ENCODE measurements around the gene PLEKHA5. TPM values are rescaled to one million over a fixed set of nuclear protein-coding genes. Genes with fewer than 3 reads are reported as not detected.

The PLEKHA5 gene
- polyA plus RNA-seq, 3 donors: 97.4 to 117 (median 98.7) TPM

DNA sequence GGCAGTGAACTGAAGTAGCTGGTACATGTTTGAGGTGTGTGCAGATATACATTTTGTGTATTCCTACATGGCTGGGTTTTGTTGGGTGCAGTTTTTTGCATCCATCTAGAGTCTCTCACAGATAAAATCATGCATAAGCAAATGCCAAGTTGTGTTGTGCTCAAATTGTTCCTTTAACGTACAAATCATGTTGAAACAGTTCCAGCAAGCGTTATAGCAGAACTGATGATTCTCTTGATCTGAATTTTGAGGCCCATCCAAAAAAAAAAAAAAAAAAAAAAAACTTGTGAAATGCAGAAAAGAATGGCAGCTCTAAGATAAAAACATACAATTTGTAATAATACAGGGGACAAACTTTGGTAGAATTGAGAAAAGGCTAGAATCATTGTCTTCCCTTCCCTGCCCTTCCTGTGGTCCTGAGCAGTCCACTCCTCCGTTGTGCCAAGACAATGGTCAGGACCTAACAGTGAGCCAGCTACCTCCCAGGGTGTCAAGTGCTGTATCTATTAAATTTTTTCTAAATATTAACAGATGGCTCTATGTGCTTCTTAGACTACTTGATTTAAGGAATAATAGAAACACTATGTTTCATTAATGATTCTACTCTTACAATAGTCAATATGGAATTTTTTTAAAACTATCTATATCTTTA is 122.1 kb downstream of the PLEKHA5 start:
- DNase-seq (ENCODE audit: low read depth in 3 of 3, low spot score in 2 of 3): no peak

DNA sequence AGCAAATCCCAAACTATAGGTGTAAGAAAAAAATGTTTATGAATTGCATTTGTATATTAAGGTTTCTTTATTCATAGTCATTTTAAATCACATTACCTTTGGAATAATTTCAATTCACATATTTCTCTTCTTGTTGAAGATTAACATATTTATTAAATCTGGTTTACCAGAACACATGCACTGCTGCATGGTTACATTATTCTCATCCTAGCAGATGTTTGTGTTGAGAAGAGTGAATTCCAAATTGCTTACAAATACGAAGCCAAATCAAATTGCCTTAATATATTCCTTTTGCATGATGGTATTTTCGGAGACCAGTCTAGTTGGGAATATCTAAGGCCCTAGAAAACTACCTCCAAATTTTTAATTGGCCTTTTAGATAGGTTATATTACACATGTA is 130.6 kb downstream of the PLEKHA5 start:
- no peak for DNase-seq (ENCODE audit: low read depth in 3 of 3, low spot score in 2 of 3)

DNA sequence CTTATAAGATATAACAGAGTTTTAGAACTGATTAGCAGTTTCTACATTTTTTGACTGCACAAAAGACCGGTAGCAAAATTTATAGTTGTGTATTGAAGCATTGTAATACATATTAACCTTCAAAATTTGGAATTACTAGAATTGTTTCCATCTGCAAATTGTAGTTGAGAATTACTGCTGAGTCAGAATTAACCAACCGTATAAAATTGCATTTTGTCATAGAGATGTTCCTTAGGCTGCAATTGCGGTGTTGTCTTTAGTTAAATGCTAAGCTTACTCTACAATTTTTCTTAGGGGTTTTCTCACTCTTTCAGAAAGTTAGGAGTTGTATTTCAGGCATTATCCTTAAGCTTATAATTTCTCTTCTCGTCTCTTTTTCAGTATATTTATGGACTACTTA is 132.2 kb downstream of the PLEKHA5 start:
- no peak for DNase-seq (ENCODE audit: low read depth in 3 of 3, low spot score in 2 of 3)

DNA sequence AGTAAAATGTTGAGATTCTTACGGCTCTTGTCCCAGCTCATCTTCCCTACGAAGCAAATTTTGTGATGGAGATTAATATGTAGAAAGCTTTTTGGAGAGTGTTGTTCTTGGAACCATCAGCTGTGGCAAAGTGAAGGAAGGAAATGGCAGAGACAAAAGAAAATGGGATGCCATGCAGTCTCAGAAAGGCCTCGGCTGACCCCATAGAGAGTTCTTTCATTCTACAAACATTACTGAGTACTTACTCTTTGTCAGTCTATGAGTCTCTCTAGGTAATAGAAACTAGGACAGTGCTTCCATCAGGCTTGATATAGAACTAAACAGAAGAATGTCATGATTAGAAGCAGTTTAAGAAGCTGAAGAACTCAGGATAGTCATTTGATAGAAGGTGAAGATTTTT is 134.1 kb downstream of the PLEKHA5 start:
- DNase-seq (ENCODE audit: low read depth in 3 of 3, low spot score in 2 of 3): no peak

DNA sequence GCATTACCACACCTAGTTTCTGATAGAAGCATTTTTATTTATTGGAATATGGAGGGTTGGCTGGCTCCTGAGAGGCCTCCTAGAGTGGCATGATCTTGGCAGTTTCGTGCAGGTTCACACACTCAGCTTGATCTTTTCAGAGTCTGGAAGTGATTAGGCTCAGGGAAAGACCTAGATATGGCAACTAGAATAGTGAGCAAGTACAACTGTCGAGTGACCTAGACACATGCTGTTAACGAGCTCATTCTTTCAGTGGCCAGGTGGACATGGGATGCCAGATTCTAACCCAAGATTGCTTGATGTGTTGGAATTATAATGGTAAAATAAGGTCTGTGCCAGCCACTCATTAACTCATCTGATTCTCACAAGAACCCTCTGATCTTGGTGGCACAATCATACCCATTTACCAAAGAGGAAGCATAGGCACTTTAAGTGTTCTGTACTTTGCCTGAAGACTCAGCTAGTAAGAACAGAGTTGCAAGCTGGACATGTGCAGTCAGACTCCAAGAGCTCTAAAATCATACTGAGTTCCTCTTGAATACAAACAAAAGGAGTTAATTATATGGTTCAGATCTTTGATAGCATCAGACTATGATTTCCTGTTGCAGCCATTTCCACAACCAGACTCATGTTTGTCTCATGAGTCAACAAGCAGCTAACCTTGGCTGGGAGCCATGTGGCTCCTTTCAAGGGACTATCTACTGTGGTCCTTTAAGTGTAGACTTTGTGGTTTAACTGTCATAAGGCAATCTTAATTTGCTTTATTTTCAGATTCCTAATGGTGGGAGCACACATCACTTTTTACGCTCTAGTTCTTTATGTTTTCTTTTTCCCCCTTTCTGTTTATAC is 144.2 kb downstream of the PLEKHA5 start:
- DNase-seq (ENCODE audit: low read depth in 3 of 3, low spot score in 2 of 3): no peak

DNA sequence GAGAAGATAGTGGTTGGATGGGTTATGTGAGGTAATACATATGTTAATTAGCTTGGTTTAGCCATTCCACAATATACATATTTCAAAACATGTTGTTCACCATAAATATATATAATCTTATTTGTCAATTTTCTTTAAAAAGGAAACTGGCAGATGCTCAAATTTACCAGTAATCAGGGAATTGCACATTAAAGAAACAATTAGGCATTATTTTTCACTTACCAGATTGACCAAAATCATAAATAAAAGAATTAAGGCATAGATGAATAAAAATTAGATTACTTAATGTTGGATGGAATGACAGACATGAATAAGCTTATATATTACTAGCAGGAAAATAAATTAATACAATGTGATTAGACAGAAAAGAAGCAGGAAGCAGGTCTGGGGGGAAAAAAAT is 147.2 kb downstream of the PLEKHA5 start:
- DNase-seq (ENCODE audit: low read depth in 3 of 3, low spot score in 2 of 3): no peak

DNA sequence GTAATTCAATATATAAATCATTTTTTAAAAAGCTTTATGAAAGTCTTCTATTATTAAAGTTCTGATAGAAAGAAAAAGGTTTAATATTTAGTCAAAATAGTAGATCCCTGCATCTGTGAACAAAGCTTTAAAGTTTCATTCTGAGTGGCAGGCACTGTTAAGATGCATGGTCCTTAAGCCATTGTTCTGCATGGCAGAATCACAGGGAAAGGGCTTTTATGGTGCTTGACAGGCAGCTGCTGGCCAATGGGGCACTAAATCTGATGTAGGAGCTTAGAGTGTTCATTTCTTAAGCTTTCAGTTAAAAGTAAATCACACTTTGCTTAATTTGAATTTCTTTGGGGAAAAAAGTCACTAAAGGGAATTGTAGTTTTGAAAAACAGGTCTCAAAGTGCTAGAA is 148.2 kb downstream of the PLEKHA5 start:
- DNase-seq (ENCODE audit: low read depth in 3 of 3, low spot score in 2 of 3): no peak

DNA sequence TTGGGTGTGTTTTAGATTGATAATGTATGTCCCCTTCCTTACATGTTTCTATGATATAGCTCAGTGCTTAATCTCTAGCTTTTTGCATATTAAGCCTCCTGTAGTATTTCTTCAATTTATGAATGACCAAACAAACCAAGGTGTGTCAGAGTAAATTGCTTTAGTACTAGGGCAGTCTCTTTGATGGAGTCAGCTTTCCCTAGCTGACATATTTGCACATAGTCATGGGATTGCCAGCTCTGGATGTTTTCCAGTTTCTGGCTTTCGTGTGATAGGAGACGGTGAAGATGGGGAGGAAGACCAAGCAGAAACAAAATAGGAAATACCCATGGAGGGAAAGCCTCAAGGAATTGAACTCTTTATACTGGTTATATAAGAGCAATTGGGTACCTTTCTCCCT is 148.9 kb downstream of the PLEKHA5 start:
- DNase-seq (ENCODE audit: low read depth in 3 of 3, low spot score in 2 of 3): no peak

DNA sequence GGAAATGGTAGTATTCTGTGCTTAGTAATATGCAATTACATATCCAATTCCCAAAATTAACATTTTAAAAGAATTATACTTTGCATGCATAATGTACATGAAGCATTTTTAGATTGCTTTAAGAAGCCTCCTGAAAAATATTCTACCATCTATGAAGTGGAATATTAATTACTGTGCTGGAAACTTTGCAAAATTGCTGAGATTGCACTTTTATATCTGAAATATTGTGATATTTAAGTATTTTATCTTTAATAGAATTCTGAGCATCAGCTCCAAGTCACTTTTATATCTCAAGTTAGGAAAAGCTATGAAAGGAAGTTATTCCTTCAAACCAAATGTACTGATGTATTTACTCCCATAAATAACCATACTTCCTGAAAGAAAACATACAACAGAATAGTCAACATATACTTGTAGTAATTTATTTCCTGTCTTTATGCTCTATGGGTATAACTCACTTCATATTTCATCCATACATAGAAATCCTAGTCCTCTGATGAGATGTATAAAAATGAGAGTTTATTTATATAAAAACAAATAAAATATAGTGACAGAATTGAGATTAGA is 152.7 kb downstream of the PLEKHA5 start:
- DNase-seq (ENCODE audit: low read depth in 3 of 3, low spot score in 2 of 3): no peak

DNA sequence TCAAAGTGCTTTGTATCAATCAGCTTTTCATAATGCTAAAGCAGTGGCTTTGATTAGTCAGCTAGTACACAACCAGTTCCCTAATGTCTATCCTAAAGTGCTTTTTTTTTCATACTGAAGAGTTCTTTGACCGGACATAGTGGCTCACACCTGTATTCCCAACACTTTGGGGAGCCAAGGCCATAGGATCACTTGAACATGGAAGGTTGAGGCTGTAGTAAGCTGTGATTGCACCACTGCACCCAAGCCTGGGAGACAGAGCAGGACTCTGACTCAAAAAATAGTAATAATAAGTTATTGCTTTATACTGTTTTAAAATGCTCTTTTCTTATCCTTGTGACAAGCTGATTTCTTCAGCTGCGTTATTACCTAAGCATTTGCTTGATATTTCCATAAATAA is 155.1 kb downstream of the PLEKHA5 start:
- DNase-seq (ENCODE audit: low read depth in 3 of 3, low spot score in 2 of 3): no peak

DNA sequence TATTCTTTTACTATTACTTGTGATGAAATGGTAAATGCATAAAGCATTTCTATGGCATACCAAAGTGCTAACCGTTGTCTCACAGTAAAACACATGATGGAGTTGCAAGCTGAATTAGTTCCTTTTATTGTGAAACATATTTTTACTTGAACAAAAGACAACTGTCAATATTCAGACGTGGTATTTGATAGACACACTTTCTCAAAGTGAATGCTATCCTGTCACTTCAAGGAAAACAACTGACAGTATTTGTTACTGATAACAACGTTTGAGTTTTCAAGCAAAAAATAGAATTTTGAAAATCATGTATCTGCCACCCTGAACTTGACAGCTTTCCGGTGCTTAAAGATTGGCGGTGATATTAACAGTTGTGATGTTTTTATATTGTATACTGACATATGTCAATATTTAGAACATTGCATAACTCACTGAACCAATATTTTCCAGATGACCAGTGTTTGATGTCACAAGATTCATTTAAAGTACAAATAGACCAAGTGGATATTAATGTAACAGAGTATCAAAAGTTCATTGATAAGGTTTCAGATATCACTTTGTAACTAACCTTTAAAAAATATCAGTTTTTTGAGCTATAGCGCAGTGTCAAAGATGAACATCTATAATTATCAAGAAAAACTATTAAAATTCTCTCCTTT is 156.4 kb downstream of the PLEKHA5 start:
- DNase-seq (ENCODE audit: low read depth in 3 of 3, low spot score in 2 of 3): no peak

DNA sequence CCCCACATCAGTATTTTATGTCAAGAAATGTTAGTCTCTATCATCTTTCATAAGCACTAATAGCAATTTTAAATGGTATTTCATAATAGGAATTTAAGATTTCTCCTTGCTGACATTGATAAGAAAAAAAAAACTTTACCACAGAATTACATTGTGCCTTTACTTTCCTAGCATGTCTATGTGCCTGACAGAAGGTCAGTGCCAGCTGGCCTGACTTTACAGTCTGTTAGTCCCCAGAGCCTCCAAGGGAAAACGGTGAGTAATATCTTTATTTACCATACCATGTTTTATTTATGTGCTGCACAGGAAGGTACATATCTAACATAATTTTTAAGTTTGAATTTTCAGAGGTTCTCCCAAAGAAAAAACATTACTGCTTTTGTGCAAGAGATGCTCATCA is 157.8 kb downstream of the PLEKHA5 start:
- DNase-seq (ENCODE audit: low read depth in 3 of 3, low spot score in 2 of 3): no peak

DNA sequence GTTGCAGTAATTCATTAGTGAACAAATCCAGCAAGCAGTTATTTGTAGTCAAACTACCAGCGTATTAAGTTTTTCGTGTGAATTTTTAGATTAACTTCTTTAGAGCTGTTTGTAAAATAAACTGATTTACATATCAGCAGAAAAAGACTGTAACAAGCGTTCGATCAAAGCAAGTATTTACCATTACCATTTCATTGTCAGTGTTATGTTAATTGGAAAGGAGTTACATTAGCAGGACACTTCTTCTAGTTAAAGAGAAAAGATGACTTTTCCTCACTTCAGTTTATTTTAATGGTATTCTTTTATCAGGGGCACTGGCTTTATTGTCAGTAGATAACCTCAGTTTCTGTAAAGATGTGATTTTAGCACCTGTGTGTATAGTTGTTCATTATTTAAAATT is 158.6 kb downstream of the PLEKHA5 start:
- DNase-seq (ENCODE audit: low read depth in 3 of 3, low spot score in 2 of 3): no peak

DNA sequence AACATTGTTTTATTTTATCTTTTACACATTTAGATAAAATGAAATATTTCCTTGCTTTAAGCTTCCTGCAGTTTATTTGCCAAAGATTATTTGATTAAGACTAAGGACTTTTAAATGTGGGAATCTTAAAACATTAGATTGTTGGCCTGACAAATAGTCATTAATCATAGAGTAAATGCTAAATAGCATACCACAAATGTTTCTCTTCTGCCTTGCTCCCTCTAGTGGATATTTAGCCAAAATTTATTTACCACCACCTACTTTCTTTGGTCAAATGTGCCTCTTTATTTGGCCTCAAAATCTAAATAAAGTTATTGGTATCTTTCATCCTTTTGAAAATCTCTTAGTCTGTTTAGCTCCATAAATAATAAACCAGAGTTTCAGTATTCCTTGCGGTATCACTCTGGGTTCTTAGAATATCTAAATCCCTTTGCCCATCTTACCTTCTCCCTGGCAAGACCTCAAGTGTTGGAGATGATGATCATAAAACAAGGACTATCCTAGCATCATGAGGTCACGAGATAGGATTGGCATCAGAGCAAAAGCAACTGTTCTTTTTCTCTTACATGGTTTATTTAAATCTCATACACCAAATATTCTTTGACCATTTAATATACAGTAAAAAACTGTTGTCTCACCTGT is 159.2 kb downstream of the PLEKHA5 start:
- DNase-seq (ENCODE audit: low read depth in 3 of 3, low spot score in 2 of 3): peak in 1 of 3 donors; percentile 10

DNA sequence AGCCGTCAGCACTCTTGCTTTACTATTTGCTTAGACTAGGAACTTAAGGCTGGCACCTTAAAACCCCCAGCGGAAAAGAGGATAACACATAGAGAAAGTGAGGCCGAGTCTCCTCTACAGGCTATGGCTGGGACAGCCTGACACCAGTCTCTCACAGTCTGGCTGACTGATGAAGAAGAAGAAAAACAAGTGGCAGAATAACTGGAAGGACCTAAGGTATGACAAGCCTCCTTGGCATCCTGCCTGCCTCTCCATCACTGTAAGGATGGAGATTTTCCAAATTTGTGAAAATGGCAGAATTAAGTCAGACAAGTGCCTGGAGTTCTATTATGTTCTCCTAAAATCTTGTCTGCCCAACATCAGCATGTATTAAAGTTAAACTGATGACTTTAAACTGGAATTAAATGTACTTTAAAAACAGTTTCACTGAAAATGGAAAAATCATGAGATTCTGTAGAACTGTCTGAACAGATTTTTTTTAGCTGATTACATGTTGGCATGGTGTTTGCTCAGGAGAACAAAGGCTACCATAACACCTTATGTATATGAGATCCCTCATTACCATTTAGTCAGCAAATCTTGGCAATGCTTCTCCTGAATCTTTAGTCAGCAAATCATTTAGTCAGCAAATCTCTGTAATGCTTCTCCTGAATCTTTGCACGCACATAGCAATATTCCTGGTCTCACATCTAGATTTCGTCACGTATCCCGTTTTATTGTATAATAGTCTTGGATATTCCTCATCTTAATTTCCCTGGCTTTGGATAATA is 169.5 kb downstream of the PLEKHA5 start:
- no peak for DNase-seq (ENCODE audit: low read depth in 3 of 3, low spot score in 2 of 3)

DNA sequence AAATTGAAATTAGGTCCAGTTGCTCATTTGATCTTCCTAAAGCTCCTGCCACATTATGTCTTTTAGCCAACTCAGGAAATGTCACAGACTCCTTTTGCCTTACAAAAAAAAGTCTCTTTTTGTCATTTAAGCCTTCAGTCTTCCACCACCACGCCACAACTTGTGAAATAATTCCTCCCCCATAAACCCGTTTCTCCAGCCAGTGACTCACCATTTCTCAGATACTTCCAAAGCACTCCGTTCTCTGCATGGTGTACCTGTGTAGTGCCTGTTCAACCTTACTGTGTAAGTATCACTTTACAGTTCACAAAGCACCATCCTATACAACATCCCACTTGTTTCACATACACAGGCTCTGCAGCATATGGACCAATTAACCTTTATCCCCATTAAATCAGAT is 170.2 kb downstream of the PLEKHA5 start:
- DNase-seq (ENCODE audit: low read depth in 3 of 3, low spot score in 2 of 3): no peak

DNA sequence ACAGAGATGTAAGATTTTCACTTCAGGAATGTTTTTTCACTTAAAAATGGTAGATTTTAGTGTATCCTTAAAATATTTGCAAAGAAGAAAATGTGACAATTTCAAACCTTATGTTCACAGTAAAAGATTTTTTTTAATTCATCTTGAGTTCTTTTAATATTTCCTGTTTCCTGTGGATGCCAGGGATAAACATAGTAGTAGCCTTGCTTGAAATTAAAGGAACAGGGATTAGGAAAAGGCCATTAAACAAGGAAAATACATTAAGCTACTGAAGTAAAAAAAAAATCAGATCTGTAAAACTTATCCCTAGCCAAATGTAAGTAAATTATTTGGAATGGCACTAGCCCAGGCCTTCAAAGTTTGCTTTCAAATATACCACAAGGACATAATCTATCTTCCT is 171.7 kb downstream of the PLEKHA5 start:
- no peak for DNase-seq (ENCODE audit: low read depth in 3 of 3, low spot score in 2 of 3)

DNA sequence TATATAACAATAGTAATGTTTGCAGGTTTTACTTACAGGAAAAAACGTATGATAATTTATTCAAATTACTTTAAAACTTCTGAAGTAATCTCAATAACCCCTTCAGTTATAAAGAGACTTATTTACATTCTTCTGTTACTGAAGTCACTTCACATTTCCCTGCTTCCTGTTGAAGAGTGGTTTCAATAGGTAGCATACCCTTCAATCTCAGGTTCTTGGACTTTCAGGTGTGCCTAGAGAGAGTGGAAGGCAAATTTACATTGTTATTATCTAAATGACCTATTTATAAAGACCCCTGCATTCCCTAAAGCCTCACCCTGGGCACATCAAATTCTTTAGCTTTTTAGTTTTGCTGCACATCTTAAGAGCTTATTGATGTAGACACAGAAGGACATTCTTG is 172.2 kb downstream of the PLEKHA5 start:
- DNase-seq (ENCODE audit: low read depth in 3 of 3, low spot score in 2 of 3): no peak

DNA sequence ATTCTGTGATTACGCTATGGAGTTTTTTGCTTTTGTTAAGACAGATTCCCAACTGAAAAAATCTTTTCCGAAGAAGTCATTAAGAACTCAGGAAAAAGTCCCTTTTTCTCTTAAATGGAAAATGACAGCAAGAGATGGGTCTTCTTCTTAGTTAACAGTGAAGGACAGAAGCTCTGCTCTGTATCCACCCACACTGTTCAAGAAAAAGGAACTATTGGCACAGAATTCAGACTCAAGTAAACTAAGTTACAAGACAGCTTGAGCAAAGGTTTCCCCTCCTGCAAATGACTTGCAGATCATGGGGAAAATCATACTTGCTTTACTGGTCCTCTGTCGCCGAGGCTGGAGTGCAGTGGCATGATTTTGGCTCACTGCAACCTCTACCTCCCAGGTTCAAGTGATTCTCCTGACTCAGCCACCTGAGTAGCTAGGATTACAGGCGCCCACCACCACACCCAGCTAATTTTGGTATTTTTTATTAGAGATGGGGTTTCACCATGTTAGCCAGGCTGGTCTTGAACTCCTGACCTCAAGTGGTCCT is 172.6 kb downstream of the PLEKHA5 start:
- no peak for DNase-seq (ENCODE audit: low read depth in 3 of 3, low spot score in 2 of 3)

DNA sequence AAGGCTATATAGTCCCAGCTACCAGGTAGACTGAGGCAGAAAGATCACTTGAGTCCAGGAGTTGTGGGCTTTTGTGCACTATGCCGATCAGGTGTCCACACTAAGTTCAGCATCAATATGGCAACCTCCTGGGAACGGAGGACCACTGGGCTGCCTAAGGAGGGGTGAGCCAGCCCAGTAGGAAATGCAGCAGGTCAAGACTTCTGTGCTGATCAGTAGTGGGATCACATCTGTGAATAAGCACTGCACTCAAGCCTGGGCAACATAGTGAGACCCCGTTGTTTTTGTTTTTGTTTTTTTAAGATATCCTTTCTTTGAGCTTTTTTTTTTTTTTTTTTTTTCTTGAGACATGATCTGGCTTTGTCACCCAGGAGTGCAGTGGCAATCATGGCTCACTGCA is 174.0 kb downstream of the PLEKHA5 start:
- no peak for DNase-seq (ENCODE audit: low read depth in 3 of 3, low spot score in 2 of 3)
